NCI-H2196 treated with DMSO at 0.1 percent for 48 hours (cell line): ENCODE measurements around the gene ATP10B.

ENCODE experiments used
- DNase-seq: peaks from one replicate; lab custom pipeline; 2025; ENCODE audit not compliant: unreplicated experiment; lab: John Stamatoyannopoulos, UW

Gene ATP10B

GRCh38 chr5:160641405-160641804, 210.6 kb downstream of the ATP10B start:
- no peak for DNase-seq

- DNase-seq = no peak
Measured at GRCh38 chr5:160640406-160640805, 211.6 kb downstream of the ATP10B start.

- no peak for DNase-seq
Measured at GRCh38 chr5:160638161-160638742, 213.8 kb downstream of the ATP10B start.

DNA sequence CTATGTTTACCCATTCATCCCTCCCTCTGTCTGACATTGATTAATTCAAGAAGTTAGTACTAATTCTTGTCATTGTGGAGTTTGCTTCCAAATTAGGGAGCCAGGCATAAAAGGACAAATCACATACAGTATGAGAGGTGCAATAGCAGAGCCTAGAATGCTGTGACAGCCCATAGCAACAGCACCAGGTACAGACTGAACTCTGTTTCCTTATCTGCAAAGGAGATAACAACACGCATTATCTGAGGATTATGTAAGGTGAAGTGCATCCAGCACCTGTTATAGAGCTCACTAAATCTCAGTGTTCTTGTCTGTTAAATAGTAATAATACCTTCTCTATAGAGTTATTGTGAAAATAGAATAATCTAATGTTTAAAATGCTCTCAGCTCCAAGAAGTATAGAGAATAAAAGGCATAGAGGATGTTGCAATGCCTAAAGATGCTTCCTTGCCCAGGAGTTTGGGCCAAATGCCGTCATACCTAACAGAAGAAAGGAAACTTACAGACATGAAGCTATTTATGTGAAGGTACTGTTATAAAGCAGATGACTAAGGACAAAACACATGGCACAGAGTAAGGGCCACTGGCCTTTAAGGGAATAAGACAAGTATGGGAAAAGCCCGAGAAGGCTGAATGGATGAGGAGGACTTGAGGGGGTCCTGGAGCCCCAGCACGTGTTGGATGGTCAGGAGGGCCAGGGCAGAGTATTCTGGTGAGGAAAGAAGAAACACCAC, 214.5 kb downstream of the ATP10B start:
- no peak for DNase-seq

- DNase-seq = no peak
Measured at GRCh38 chr5:160635663-160636062, 216.3 kb downstream of the ATP10B start.

GRCh38 chr5:160635046-160635445, 217.0 kb downstream of the ATP10B start:
- no peak for DNase-seq

- DNase-seq = no peak
Measured at GRCh38 chr5:160629003-160629402, 223.0 kb downstream of the ATP10B start.

DNA sequence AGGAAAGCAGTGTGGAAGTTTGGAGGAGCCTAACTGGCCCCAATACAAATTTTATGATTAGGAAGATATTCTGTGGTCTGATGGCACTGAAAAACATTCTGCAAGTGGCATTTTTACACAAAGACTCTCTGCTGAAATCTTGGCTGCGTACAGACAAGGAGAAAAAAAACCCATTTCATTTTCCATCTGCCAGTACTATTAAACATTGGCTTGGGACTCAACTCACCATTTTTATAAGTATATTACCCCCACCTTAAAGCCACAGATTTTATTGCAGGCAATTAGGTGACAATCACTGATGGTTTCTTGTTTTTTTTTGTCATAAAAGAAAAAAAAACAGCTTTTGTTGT, 223.4 kb downstream of the ATP10B start:
- DNase-seq = no peak

GRCh38 chr5:160627921-160628618, 223.9 kb downstream of the ATP10B start:
- no peak for DNase-seq

GRCh38 chr5:160626322-160626721, 225.7 kb downstream of the ATP10B start:
- no peak for DNase-seq

- no peak for DNase-seq
Measured at GRCh38 chr5:160621526-160621925, 230.5 kb downstream of the ATP10B start.

- no peak for DNase-seq
Measured at GRCh38 chr5:160620401-160620800, 231.6 kb downstream of the ATP10B start.

DNA sequence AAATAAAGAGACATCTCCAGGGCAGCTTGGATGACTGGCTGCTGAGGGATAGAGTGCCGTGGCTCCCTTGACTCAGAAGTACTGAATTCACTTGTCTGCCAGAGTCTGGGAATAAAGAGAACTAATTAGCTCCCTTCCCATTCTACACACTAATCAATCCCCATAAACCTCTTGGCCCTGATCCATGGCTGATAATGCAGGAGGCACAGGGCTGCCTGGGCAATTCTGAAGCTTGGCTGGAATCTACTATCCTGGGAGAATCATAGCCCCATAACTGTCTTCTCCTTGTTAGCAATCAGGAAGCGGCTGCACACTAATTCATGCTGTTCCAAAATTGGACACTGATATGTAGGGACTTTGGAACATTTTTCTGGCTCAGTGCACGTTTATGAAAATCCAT, 232.6 kb downstream of the ATP10B start:
- no peak for DNase-seq

- no peak for DNase-seq
Measured at GRCh38 chr5:160618286-160618685, 233.7 kb downstream of the ATP10B start.

DNA sequence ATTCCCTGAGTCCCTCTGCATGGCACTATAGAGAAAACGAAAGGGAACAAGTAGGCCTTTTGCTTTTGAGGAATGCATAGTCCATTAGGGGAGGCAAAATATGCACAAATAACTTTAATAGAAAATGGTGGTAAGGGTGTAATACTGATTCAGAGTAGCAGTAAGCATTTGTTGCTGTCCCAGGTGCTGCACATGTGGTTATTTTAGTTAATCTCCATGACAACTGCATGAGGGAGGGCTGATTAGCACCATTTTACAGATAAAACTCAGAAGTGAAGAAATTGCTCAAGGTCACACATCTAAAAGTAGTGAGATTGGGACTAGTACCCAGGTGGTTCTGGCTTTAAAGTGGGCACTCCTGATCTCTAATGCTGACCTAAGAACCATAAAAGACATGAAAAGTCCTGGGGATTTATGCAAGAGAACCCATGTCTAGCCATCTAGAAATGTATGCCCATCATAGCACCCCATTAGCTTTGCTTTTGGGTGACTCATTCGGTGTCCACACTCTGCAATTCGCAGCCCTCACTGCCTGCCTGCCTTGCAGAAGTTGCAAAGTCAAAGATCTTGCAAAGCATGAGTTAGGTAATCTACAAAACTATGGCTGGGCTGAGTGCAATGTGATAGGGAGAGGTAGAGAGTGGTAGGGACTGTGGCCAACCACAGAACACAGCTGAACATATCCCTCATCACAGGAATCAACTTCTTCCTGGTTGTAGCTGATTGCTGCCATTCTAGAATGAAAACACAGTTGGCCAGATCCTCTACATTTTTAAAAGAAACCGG, 235.1 kb downstream of the ATP10B start:
- DNase-seq = no peak

DNA sequence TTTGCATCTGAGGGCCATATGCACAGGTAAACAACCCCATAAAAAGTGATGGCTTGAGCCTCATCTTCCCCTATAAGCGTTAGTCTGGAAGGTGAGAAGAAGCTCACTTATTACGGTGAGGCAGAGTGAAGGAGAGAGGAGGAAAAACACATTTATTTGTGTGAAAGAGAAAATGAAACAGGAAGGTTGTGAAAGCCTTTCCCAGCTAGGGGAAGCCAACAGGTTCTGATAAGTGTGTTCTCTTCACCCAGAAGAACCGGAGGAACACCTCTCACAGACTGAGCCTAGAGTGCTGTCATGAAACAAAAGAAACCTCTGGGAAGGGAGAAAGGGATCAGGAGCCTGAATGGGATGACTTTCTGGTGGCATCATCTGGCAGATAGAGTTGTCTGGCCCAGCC, 237.9 kb downstream of the ATP10B start:
- no peak for DNase-seq

DNA sequence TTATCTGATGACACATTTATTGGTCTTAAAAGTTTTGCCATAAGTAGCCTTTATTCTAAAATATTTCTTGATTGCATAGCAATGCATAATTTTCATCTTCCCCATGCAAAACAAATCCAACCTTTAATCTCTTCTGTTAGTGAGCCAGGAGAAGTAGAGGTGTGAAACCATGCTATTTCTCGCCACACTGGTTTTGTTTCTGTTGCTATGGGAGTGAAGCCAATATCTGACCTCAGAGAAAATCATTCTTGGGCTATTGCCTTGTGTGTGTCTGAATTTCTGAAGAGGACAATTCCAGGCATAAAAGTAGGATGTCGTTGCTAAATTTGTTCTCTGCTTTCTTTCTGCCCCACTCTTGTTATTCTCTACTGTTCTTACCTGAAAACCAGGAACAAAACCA, 246.7 kb downstream of the ATP10B start:
- no peak for DNase-seq

DNA sequence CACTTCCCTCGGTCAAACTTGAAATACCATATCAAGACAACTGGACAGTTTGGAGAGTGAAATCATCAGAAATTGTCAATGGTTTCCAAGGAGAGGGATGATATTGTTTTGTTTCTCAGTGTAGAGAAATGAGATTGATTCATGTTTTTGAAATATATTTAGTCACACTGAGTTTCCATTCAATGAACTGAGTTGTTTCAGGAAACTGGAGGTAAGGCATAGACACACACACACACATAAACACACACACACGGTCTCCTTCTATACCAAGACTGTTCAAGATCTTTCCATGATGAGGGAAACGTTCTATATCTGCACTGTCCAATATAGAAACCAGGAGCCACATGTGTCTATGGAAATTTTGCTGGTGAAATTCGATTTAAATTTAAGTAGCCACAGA, 247.5 kb downstream of the ATP10B start:
- no peak for DNase-seq

DNA sequence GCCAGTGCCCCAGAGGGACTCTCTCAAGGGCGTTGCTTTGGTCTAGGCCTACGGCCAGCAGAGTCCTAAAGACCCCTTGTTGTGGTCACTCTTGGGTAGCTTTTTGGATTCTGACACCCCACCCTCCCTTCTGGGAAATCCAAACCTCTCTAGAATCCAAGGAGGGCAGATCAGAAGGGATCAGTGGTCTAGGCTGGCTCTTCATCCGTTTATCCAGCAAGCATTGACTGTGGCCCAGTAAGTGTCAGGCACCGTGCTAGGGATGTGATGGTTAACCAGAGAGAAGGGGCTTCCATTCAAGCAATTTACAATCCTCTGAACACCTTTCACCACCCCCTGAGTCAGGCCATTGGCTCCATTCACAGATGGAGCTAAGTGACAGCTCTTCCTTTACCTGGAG, 249.3 kb downstream of the ATP10B start:
- DNase-seq = no peak

GRCh38 chr5:160601046-160601445, 251.0 kb downstream of the ATP10B start:
- no peak for DNase-seq

GRCh38 chr5:160573318-160573717, 278.7 kb downstream of the ATP10B start:
- DNase-seq = no peak
